Measurements from ENCODE around the gene DIPK1B.

DNA sequence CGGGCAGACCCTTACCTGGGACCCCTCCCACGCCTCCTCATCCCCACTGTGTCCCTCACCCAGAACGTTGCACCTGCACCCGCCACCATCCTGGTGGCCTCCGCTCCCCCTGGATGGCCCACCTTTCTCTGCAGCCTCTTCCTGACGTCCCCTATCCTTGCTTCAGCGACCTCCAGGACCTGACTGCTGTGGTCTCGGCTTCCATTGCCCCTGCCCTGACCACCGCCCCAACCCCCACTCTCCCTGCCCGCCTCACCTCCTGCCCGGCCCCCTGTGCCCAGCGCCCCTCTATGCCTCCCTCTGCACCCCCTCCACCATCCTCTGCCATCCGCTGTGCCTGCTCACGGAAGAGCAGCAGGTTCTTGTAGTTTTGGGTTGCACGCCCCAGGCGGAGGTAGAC, 28.1 kb downstream of the DIPK1B start:
- TF ChIP-seq POLR2A (IDR thresholded peaks at IDR 0.05) = no peak
- TF ChIP-seq, protein P1, sequence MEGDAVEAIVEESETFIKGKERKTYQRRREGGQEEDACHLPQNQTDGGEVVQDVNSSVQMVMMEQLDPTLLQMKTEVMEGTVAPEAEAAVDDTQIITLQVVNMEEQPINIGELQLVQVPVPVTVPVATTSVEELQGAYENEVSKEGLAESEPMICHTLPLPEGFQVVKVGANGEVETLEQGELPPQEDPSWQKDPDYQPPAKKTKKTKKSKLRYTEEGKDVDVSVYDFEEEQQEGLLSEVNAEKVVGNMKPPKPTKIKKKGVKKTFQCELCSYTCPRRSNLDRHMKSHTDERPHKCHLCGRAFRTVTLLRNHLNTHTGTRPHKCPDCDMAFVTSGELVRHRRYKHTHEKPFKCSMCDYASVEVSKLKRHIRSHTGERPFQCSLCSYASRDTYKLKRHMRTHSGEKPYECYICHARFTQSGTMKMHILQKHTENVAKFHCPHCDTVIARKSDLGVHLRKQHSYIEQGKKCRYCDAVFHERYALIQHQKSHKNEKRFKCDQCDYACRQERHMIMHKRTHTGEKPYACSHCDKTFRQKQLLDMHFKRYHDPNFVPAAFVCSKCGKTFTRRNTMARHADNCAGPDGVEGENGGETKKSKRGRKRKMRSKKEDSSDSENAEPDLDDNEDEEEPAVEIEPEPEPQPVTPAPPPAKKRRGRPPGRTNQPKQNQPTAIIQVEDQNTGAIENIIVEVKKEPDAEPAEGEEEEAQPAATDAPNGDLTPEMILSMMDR (IDR thresholded peaks at IDR 0.05) = no peak
- TF ChIP-seq EP300 (IDR thresholded peaks at IDR 0.05) = no peak
